Activated T-cell treated with anti-CD3 and anti-CD28 coated beads, Interleukin-2, amount 50 U/mL, for 48 hours (primary cell): ENCODE data around the gene CDK9.
"Not testable (repeated sequence)": the region's sequence is repeated elsewhere in the genome, so short reads cannot be mapped to it uniquely, and the experiment has no call there.

Source experiments
- DNase-seq, 2 experiments: peaks; one replicate each; pipeline ENCODE4 v3.0.0-alpha.2; 2020

CDK9 gene

GRCh38 chr9:127785933-127786772 is at the start of gene CDK9:
Gene CDK9, plus strand, starts transcription at chr9:127786034. Its CDS starts 115 bp downstream, at chr9:127786149.
- peak; percentile 96 to 97 for DNase-seq

DNA sequence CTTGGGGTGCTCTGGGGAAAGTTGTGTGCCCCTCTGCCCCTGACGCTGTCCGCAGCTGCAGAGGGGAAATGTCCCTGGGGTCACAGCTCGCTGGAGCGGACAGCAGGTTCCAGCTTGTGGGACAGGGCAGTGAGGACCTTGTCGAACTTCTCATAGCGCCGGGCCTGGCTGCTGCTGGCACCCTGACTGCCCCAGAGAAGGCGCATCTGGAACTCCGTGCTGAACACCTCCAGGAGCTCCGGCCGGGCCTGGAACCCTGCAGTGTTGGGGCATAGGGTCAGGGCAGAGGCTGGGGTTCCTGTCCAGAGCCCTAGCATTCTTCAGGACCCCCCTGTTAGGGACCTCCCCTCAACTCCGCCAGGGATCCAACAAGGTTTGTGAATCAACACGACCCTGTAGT is 47.2 kb upstream of the CDK9 start:
- DNase-seq = no peak

- DNase-seq = no peak
Measured at GRCh38 chr9:127739614-127740330, 46.1 kb upstream of the CDK9 start.

DNA sequence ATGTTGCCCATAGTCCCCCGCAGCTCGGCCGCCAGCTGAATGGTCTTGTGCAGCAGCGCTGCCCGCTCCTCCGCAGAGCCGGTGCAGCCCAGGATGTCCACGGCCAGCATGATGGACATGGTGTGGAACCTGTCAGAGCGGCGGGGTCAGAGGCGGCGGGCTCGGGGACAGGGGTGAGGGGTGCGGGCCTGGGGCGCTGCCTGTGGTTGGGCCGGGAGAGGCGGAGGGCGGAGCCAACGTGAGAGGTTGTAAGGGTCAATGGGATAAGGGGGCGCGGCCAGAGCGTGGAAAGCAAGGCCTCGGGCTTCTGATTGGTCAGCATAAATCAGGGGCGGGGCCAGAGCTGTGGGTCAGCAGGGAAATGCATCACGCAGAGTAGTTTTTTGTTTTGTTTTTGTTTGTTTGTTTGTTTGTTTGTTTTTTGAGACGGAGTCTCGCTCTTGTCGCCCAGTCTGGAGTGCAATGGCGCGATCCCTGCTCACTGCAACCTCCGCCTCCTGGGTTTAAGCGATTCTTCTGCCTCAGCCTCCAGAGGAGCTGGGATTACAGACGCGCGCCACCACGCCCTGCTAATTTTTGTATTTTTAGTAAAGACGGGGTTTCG is 43.9 kb upstream of the CDK9 start:
- DNase-seq = no peak

- DNase-seq = no peak
Measured at GRCh38 chr9:127742435-127743088, 43.3 kb upstream of the CDK9 start.

DNA sequence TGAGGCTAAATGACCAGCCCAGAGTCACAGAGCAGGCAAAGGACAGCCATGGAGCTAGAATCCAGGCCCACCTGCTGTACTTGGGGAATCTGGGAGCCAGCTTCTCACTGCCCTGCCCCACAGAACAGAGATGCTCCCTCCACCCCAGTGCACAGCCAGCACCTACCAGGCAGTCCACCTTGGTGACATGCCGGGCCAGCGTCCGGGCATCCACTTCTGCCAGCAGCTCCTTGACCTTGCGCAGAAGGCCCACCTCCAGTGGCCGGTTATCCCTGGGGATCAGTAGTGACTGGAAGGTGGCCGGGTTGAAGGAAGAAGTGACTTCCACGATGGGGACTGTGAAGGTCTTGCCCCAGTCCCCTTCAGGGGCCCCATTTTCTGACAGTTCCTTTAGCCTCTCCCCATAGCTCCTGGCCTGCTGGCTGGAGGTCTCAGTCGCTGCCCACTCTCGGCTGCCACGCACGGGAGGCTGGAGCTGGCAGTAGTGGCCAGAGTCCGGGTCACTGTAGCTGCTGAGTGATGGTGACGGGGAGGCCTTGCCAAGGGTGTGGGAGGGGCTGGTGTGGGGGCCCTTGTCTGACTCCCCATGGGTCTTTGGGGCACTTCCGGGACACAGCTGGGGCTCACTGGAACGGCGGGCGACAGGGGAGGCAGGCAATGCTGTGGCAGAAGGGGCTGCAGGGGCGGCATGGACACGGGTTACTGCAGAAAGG is 41.3 kb upstream of the CDK9 start:
- no peak for DNase-seq

DNA sequence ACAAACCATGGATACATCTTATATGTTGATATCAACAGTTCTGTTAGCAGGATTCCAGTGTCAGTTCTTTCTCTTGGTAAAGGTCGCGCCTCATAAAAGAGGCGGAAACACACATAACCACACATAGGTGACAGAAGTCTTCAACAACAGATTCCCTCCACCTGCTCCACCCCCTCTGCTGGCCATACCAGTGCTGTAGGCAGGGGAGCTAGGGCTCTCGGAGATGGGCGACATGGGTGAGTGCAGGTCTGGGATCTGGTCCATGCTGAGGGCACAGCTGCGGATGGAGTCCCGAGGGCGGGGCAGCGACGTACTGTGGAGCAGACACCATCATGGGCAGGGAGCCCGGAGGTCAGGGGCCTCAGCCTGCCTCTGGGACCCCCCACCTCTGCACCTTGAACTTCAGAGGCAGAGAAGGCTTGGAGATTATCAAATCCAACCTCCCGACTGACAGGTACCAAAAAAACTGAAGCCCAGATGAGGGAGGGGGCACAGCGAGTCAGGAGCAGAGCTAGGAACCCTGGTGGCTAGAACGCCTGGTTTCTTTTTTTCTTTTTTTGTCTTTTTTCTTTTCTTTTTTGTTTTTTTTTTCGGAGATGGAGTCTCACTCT is 38.8 kb upstream of the CDK9 start:
- no peak for DNase-seq

GRCh38 chr9:127749090-127749787 is 36.6 kb upstream of the CDK9 start:
- DNase-seq = no peak

DNA sequence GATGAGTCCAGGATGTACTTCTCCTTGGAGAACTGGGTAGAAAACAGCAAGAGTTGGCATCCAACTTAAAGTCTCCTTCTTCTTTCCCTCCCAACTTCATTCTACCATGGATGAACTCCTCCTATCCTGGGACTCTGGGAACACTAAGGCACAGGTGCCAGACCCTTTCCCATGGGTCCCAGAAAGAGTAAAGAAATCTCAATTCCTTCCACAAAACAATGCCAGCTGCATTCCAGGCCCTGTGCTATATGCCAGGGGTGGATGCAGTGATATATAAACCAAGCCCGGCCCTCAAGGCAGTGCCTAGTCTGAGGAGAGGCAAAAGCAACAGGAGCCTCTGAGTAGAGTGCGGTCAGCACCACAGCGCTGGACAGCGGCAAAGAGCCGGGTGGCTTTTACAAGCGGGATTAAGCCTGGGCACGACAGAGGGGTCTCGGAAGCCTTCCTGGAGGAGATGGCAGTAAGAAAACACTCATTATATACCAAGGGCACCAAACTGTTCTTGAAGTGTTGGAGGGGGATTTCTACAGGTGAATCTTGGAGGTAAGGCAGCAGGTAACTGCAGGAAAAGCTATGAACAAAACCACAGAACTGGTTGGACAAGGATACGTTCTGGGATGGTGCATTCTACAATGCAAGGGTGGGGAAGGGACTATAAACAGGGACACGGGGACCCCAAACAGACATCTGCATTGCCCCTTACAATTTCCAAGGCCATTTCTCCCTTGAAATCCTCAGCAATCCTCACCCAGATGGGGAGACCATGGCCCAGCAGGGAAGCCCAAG is 34.4 kb upstream of the CDK9 start:
- no peak for DNase-seq

DNA sequence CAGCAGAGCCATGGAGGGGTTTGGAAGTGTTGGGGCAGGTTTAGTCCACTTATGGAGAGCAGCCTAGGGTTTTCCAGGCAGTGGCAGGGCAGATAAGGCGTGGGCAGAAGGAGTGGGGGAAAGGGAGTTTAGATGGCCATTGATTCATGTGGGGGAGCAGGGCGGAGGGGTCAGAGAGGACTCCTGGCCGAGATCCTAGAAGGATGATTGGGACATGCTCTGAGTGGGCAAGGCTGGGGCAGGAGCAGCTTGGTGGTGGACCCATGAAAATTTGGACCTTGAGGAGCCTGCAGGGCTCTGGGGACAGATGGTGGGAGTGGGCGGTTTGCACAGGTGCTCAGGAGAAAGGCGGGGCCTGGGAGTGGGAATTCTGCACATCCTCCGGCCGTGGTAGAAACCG is 32.7 kb upstream of the CDK9 start:
- no peak for DNase-seq

DNA sequence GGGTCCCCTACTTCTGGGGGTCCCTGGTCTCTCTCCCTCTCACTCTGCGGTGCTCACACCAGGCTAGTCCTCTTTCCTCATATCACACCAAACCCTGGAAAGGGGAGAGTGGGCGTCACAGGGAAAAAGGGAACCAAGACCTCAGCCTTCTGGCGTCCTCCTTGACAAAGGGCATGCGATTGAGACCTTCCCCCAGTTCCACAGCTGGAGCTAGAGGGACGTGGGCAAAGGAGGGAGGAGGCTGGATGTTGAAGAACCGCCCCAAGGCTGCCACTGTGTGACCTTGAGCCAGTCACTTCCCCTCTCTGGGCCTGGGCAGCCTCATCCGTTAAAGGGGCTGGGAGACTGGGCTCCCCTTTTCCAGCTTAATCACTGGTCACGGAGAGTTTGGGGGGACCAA is 32.2 kb upstream of the CDK9 start:
- DNase-seq = no peak

DNA sequence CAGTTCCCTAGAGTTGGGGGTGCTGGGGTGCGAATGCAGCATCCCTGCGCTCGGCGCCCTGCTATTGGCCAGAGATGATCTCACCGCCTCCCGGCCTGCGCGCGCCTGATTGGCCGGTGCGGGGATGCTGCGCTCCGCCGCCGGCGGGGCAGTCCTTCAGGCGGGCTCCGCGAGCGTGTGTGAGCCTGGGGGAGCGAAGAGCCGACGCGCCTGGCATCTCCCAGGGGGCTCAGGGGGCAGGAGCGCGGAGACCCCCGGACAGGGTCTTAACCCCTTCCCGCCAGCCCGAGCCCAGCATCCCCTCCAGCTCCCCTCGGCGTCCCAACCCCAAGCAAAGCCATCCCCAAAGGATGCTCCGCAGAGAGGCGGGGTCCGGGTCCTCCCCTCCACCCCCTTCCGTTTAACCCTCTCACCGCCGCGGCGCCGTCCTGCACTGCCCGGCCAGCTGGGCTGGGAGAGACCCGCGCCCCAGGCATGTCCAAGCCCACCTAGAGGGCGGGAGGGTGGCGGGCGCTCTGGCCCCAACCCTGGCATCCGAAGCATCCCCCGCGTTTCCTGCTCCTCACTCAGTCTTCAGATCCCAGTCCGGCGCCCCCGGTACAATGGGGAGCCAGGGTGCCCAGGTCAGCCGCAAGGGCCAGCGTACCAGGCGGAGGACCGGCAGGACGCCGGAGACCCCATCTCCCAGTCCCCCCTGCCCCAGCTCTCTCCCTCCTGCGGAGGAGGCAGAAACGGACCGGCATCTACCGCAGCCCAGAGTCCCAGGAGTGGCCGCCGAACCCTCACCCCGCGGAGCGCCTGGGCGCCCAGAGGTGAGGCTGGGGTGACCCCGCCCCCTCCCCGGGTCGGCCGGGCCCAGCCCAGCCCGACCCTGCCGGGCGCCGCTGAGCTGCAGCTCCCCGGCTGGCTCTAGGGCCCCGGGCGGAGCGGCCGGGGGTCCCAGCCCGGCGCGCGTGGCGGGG is 31.5 kb upstream of the CDK9 start:
- DNase-seq = no peak

DNA sequence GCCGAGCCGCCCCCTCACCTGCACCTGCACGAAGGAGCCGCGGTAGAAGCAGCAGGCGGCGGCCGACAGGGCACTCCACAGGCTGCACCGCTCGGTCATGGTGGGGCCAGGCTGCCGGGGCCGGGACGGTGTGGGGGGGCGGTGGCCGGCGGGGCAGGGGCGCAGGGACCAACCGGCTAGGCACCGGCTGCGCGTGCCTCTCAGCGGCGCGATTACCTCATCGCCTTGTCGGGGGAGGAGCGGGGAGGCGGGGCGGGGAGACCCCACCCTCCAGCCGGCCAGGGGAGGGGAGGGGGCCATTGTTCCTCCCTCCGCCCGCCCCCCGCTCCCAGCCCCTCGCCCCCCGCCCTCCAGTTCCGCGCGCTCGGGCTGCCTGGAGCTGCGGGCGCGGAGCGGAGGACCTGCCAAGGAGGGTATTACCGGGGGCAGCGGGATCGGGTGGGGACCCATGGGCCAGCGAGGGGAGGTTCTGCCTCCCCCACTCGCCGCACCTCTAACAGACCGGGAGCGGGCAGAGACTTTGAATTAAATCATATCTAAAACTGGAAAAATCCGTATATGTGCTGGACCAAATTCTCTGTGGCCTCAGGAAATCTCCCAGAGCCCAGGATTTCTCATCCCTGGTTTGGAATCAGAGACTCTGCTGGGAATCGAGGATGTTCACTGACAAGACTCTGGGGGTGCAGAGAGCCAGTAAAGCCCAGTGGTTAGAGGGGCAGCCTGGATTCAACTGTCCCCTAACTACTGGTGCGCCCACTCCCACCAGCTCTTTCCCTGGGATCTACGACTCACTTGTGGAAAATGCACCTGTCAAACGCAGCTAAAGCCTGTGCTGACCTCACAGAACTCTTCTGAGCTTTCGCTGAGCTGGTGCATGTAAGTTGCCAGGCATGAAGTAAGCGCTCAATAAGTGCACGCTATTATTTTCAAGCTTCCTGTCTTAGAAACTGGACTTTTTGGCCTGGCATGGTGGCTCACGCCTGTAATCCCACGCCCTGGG is 30.5 kb upstream of the CDK9 start:
- DNase-seq = no peak

GRCh38 chr9:127756233-127756632 is 29.6 kb upstream of the CDK9 start:
- no peak for DNase-seq

DNA sequence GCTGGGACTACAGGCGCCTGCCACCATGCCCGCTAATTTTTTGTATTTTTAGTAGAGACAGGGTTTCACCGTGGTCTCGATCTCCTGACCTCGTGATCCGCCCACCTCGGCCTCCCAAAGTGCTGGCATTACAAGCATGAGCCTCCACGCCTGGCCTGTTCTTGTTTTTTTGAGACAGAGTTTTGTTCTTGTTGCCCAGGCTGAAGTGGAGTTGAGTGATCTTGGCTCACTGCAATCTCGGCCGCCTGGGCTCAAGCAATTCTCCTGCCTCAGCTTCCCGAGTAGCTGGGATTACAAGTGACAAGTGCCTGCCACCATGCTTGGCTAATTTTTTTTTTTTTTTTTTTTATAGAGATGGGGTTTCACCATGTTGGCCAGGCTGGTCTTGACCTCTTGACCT is 29.1 kb upstream of the CDK9 start:
- not testable (repeated sequence) for DNase-seq

DNA sequence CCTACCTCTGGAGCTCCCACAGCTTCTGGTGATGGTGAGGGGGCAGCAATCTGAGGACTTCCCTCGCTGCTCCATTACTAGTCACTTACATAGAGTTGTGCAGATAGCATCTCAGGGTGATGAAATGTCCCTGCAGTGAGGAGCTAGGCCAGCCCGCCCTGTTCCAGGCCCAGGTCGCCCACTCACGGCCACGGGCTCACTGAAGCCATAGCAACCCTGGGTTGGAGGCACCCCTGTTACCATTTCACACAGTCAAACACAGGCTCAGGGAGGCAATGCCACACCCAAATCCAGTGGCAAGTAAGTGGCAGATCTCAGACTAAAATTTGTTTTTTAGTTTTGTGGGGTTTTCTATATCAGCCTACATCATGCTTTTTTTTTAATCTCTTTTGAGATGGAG is 27.0 kb upstream of the CDK9 start:
- no peak for DNase-seq

GRCh38 chr9:127761061-127761460 is 24.8 kb upstream of the CDK9 start:
- no peak for DNase-seq

- DNase-seq = no peak
Measured at GRCh38 chr9:127761491-127761956, 24.3 kb upstream of the CDK9 start.
